ENCODE data around the gene METAP2.
"Not testable (repeated sequence)": the region's sequence is repeated elsewhere in the genome, so short reads cannot be mapped to it uniquely, and the experiment has no call there.

Gene METAP2

GRCh38 chr12:95463050-95463449, 10.9 kb upstream of the METAP2 start:
- no peak for DNase-seq

- DNase-seq: not testable (repeated sequence)
Measured at GRCh38 chr12:95463776-95464175, 10.2 kb upstream of the METAP2 start.

DNA sequence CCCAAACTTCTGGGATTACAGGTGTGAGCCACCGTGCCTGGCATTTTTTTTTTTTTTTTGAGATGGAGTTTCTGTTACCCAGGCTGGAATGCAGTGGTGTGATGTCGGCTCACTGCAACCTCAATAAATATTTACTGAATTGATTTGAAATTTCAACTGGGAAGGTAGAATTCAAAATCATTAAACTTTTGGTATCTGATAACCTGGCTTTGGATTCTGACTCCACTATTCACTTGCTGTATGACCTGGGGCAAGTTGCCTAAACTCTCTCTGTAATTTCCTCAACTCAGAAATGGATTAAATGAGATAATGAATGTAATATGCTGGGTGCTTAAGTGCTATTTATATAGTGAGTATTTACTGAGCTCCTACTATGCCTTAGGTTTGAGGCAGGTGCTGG, 8.7 kb upstream of the METAP2 start:
- DNase-seq: no peak

- DNase-seq: no peak
Measured at GRCh38 chr12:95470300-95470699, 3.7 kb upstream of the METAP2 start.

- DNase-seq: peak; percentile 24
Measured at GRCh38 chr12:95473231-95473883, 595 bp upstream of the METAP2 start.

DNA sequence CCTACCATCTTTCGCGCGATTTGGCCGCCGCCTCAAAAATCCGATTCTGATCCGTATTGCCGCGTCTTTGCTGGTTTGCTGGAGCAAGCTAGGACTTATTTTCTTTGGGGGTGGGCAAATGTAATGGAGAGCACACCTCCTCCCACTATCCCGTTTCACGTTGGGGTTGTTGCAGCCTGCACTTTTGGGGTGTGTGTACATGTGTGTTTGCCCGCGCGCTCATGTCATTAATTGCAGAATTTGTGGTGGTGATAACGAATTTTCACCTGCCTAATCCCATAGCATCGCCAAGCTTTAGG, 657 bp downstream of the METAP2 start:
- no peak for DNase-seq

DNA sequence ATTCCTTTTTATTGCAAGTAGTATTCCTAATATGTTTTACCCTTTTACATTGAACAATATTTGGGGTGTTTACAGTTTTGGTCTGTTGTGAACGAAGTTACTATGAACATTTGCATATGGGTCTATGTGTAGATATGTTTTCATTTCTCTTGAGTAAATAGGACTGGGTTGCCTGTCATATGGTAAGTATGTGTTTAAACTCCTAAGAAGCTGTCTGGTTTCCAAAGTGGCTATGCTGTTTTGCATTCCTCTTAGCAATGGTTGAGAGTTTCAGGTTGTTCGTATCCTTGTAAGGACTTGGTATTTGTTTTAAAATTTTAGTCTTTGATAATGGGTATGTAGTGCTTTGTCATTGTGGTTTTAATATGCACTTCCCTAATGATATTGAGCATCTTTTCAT, 6.3 kb downstream of the METAP2 start:
- DNase-seq: no peak

- no peak for DNase-seq
Measured at GRCh38 chr12:95481072-95481471, 7.1 kb downstream of the METAP2 start.

- DNase-seq: no peak
Measured at GRCh38 chr12:95481888-95482287, 7.9 kb downstream of the METAP2 start.

- DNase-seq: not testable (repeated sequence)
Measured at GRCh38 chr12:95482564-95482963, 8.6 kb downstream of the METAP2 start.

- DNase-seq: no peak
Measured at GRCh38 chr12:95484524-95484923, 10.6 kb downstream of the METAP2 start.

DNA sequence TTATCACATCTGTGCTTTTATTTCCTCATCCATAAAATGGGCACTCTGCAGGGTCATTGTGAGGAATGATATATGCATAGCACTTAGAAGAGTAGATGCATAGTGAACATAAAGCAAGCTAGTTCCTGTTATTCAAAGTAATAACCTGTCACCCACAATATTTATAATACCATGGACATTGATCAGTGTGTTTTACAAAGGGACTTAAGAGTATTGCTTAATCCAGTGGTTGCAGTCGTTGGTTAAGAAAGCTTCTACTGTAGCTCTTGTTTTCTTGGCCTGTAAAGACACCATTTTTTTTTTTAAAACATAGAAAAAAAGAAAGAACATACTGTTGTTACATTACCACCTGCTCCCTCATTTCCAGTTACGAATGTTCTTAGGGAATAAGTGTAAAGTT, 13.1 kb downstream of the METAP2 start:
- DNase-seq: no peak

DNA sequence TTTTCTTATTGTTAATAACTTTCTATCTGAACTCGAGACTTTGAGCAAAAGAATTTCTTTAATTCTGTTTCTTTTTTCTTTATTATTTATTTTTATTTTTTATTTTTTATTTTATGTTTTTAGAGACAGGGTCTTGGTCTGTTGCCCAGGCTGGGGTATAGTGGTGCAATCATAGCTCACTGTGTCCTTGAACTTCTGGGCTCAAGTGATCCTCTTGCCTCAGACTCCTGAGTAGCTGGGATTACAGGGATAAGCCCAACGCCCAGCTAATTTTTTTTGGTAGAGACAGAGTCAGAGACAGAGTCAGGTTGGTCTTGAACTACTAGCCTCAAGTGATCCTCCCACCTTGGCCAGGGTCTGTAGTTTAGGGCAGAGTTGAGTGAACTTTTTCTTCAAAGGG, 18.5 kb downstream of the METAP2 start:
- no peak for DNase-seq

DNA sequence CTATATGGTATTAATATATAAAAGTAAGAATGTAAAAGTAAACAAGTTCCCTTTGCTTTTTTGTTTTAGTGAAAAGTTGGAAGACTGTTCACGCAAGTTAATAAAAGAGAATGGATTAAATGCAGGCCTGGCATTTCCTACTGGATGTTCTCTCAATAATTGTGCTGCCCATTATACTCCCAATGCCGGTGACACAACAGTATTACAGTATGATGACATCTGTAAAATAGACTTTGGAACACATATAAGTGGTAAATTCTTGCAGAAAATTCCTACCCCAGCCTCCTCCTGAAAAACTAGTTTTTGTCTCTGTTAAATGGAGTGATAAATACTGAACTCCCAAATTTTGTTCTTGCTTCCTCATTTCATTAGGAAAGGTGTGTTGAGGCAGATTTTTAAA, 20.9 kb downstream of the METAP2 start:
- DNase-seq: no peak

DNA sequence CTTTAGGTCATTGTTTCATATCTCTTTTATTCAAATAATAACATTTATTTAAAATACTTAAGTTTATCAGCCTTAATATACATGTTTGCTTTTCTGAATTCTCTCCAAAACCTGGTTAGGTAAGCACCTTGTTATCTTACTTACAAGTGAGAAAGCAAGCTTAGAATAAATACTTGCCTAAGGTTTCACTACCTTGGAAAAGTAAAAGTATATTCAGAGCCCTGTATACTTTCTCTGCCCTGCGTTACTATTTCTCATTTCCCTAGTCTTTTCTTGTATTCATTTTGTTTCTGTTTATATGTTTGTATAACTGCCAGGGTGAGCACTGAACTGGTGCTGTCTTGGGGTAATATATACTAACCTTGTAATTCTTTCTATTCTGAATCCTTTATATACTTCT, 21.5 kb downstream of the METAP2 start:
- no peak for DNase-seq

DNA sequence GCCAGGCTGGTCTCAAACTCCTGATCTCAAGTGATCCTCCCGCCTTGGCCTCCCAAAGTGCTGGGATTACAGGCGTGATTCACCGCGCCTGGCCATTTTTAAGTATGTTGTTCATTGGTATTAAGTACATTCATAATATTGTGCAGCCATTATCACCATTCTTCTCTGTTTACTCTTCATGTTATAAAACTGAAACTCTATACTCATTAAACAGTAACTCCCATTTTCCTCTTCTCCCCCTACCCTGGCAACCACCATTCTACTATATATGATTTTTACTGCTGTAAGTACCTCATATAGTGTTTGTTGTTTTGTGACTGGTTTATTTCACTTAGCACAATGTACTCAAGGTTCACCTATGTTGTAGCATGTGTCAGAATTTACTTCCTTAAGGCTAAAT, 23.1 kb downstream of the METAP2 start:
- DNase-seq: no peak

DNA sequence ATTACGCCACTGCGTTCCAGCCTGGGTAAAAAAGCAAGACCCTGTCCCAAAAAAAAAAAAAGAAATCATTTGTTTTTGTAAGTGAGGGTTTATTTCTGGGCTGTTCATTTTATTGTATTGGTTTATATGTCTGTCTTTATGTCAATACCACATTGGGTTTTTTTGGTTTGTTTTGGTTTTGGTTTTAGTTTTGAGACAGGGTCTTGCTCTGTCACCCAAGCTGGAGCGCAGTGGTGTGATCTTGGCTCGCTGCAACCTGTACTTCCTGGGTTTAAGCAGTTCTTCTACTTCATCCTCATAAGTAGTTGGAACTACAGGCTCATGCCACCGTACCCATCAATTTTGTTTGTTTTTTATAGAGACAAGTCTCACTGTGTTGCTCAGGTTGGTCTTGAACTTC, 25.0 kb downstream of the METAP2 start:
- no peak for DNase-seq

DNA sequence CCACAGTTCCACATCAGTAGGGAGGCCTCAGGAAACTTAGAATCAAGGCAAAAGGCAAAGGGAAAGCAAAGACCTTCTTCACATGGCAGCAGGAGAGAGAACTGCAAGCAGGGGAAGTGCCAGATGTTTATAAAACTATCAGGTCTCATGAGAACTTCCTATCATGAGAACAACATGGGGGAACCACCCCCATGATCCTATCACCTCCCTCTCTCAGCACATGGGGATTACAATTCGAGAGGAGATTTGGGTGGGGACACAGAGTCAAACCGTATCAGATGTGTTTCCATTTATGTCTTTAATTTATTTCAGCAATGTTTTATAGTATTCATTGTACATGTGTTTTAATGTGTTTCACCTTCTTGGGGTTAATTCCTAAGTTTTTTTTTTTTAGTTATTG, 25.8 kb downstream of the METAP2 start:
- DNase-seq: no peak

- DNase-seq: no peak
Measured at GRCh38 chr12:95504140-95504539, 30.2 kb downstream of the METAP2 start.

GRCh38 chr12:95505039-95505438, 31.1 kb downstream of the METAP2 start:
- DNase-seq: no peak

DNA sequence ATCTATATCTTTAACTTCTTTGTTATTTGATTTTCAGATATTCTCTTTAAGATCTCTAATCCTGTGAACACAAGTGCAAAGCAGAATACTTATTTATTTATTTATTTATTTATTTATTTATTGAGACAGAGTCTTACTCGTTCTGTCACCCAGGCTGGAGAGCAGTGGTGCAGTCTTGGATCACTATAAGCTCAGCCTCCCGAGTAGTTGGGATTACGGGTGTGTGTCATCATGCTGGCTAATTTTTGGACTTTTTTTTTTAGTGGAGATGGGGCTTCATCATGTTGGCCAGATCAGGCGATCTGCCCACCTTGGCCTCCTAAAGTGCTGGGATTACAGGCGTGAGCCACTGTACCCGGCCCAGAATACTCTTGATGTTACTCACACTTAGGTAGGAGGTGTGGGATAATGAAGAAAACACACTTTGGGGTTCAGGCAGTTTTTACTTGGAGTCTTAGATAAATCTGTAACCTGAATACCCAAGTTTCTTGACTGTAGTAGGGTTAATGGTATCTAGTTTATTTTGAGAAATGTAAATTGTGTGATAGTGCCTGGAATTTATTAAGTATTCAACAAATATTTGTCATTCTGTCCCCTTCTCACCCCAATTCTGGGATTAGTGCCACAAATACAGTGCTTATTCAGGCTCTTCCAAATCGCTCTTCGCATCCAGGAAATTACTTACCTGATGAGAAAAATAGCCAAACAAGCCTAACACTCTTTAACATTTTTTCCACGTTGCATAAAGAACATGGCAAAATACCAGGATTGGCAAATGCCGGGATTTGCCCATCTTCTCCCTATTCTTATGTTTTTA, 33.0 kb downstream of the METAP2 start:
- DNase-seq: no peak

- DNase-seq: no peak
Measured at GRCh38 chr12:95509300-95509699, 35.3 kb downstream of the METAP2 start.

DNA sequence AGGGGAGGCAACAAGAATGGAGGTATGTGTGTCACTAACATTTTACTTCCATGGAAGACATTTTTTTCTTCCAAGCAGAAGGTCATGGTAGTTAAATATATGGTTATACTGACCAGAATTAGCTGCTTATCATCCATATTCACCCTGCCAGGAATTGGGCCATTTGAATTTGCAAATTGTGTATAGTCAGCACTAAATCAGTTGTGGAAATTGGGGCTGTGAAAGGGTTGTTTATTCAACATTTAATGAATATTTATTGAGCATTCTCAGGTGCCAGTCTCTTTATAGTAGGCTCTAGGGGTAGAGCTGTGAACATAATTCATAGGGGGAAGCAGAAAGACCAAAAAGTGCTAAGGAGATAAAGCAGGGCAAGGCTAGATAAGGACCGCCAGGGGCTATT, 38.0 kb downstream of the METAP2 start:
- no peak for DNase-seq

DNA sequence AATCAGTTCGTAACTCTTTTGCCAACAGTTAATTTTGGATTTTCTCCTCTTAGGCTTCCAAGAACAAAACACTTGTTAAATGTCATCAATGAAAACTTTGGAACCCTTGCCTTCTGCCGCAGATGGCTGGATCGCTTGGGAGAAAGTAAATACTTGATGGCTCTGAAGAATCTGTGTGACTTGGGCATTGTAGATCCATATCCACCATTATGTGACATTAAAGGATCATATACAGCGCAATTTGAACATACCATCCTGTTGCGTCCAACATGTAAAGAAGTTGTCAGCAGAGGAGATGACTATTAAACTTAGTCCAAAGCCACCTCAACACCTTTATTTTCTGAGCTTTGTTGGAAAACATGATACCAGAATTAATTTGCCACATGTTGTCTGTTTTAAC, 39.6 kb downstream of the METAP2 start:
- DNase-seq: no peak

DNA sequence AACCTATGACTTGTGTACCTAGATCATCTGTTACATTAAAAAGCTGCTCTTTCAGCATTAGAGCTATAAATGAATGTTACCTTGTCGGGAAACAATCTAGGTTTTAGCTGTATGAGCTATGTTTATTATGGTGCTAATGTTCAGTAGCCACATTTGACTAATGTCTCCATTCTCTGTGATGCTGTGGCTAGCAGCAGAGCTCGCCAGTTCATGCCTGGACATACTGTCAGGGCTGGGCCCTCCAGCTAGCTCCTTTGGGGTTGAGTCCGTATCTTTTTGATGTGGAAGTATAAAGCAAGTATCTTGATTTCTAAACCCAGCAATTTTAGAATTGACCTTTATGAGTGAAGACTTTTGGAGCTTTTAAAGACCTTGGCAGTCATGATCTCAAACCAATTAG, 41.2 kb downstream of the METAP2 start:
- no peak for DNase-seq

All from activated CD4-positive, alpha-beta T cell treated with anti-CD3 and anti-CD28 coated beads, Interleukin-2, amount 50 U/mL, for 1 hour (primary cell).